Measurements from ENCODE around the gene ZCCHC4. TPM values are rescaled to one million over a fixed set of nuclear protein-coding genes. Genes with fewer than 3 reads are reported as not detected.

ZCCHC4 gene, protein sequence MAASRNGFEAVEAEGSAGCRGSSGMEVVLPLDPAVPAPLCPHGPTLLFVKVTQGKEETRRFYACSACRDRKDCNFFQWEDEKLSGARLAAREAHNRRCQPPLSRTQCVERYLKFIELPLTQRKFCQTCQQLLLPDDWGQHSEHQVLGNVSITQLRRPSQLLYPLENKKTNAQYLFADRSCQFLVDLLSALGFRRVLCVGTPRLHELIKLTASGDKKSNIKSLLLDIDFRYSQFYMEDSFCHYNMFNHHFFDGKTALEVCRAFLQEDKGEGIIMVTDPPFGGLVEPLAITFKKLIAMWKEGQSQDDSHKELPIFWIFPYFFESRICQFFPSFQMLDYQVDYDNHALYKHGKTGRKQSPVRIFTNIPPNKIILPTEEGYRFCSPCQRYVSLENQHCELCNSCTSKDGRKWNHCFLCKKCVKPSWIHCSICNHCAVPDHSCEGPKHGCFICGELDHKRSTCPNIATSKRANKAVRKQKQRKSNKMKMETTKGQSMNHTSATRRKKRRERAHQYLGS
- polyA plus RNA-seq (ENCODE audit: low read depth in 6 of 6): 10 to 100 TPM in 3 of 6 donors, 1 to 10 TPM in 2, not detected in 1; 7.0 to 14.3 (median 10.3) TPM

DNA sequence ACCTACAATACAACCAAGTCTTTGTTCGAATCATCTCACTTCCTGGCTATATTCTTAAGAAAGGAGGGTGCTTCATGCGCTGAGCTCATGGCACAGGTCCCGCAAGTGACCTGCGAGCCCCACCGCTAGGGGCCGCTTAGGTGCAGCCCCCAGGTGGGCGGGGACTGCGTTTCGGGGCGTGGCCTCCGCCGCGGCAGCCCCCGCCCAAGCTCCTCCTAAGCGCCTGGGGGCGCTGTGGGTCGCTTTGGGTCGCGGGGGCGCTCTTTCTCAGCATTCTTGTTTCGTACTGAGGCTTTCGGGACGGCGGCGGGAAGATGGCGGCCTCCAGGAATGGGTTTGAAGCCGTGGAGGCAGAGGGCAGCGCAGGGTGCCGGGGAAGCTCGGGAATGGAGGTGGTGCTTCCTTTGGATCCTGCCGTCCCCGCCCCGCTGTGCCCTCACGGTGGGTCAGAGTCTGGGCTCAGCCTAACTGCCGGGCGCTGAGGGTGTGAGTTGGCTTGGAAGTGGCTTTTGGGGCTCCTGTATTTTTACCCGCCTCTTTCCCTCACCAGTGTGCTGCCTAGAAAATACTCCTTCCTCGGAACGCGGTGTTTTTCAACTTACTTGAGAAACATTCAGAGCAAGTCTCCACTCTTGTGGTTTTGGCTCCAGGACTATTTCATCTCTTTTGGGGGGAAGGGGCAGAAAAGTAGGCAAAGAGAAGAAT is at the start of gene ZCCHC4:
ZCCHC4 (plus strand) TSS at position 279 of the 705 bp plus-strand sequence; CDS start at position 315, 36 bp downstream.
- Mint-ChIP-seq H3K4me1 (peaks cover 22 to 58% (median 47%) of the 10 kb centered on the region in 3 donors), H3K27ac (peak within 1 kb of the TSS; percentile 75 to 99 (median 96)), H3K9me3 (peaks cover 0 to 4% (median 0%) of the 10 kb centered on the region in 7 donors), H3K27me3 (no peaks in the 10 kb centered on the region), H3K36me3 (peaks cover 0 to 14% of the 10 kb centered on the region in 2 donors), H3K4me3 (peak within 1 kb of the TSS; percentile 91 to 100 (median 99))
- ATAC-seq (ENCODE audit: low read depth in 2 of 2): peak; percentile 87 to 90
- peak; percentile 91 for DNase-seq

DNA sequence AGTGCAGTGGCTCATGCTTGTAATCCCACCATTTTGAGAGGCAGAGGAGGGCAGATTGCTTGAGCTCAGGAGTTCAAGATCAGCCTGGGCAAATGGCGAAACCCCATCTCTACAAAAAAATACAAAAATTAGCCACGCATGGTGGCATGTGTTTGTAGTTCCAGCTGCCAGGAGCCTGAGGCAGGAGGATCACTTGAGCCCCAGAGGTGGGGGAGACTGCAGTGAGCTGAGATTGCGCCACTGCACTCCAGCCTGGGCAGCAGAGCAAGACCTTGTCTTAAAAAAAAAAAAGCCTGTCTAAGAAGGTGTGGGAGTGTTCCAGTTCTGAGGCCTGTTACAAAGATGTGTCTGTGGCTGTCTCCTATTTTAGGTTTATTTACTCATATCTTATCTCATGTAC is 40.7 kb upstream of the ZCCHC4 start:
- H3K27ac Mint-ChIP-seq: no peak overlapping the region
- no peak for DNase-seq
- no peak overlapping the region for H3K4me3 Mint-ChIP-seq
- H3K36me3 Mint-ChIP-seq: peaks cover 12 to 26% of the 10 kb centered on the region in 2 donors
- no peak for ATAC-seq (ENCODE audit: low read depth in 2 of 2)
- H3K27me3 Mint-ChIP-seq: no peaks in the 10 kb centered on the region
- H3K4me1 Mint-ChIP-seq: no peaks in the 10 kb centered on the region
- no peaks in the 10 kb centered on the region for H3K9me3 Mint-ChIP-seq

DNA sequence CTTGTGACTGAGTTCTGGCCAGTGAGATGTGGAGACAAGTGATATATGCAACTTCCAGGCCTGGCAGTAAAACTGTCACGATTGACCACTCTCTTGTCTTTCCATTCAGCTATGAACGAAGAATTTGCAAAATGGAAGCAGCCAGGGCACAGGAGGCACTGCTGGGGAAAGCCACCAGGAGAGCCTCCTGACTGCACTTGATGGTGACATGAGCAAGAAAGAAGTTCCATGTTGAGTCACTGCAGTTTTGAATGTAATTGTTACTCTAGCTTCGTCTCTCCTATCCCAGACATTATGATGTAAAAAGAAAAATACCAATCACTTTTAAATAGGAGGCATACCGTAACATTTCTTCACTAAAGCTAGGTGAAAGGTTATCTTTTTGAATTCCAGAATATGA is 32.4 kb upstream of the ZCCHC4 start:
- no peaks in the 10 kb centered on the region for H3K4me1 Mint-ChIP-seq
- H3K36me3 Mint-ChIP-seq: peaks cover 0 to 7% of the 10 kb centered on the region in 2 donors
- H3K27ac Mint-ChIP-seq: no peak overlapping the region
- H3K9me3 Mint-ChIP-seq: no peaks in the 10 kb centered on the region
- no peaks in the 10 kb centered on the region for H3K27me3 Mint-ChIP-seq
- DNase-seq: no peak
- H3K4me3 Mint-ChIP-seq: no peak overlapping the region
- ATAC-seq (ENCODE audit: low read depth in 2 of 2): no peak

DNA sequence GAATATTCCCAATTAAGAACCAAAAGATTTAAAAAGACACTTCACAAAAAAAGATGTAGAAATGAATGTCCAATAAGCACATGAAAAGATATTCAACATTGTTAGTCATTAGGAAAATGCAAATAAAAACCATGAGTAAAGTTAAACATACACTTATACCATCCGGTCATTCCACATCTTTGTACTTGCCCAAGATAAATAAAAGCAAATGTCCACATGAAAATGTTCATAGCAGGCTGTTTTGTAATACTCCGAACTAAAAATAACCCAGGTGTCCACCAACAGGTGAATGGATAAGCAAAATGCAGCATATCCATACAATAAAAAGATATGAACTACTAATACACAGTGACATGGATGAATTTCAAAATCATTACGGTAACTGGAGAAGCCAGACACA is 28.6 kb upstream of the ZCCHC4 start:
- ATAC-seq (ENCODE audit: low read depth in 2 of 2): no peak
- Mint-ChIP-seq H3K4me1 (no peaks in the 10 kb centered on the region), H3K27me3 (no peaks in the 10 kb centered on the region), H3K36me3 (peaks cover 7 to 11% of the 10 kb centered on the region in 2 donors), H3K9me3 (peaks cover 4 to 18% (median 14%) of the 10 kb centered on the region in 7 donors), H3K4me3 (no peak overlapping the region), H3K27ac (no peak overlapping the region)
- DNase-seq: no peak

DNA sequence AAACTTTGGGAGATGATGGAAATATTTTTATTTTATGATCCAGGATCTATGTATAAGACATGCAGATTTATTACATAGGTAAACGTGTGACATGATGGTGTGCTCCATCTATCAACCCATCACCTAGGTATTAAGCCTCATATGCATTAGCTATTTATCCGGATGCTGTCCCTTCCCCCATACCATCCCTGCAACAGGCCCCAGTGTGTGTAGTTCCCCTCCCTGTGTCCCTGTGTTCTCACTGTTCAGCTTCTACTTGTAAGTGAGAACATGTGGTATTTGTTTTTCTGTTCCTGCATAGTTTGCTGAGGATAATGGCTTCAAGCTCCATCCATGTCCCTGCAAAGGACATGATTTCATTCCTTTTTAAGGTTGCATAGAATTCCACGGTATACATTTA is 28.1 kb upstream of the ZCCHC4 start:
- peaks cover 4 to 20% (median 14%) of the 10 kb centered on the region in 7 donors for H3K9me3 Mint-ChIP-seq
- DNase-seq: no peak
- no peaks in the 10 kb centered on the region for H3K4me1 Mint-ChIP-seq
- ATAC-seq (ENCODE audit: low read depth in 2 of 2): no peak
- no peak overlapping the region for H3K4me3 Mint-ChIP-seq
- peaks cover 7 to 13% of the 10 kb centered on the region in 2 donors for H3K36me3 Mint-ChIP-seq
- no peaks in the 10 kb centered on the region for H3K27me3 Mint-ChIP-seq
- no peak overlapping the region for H3K27ac Mint-ChIP-seq

DNA sequence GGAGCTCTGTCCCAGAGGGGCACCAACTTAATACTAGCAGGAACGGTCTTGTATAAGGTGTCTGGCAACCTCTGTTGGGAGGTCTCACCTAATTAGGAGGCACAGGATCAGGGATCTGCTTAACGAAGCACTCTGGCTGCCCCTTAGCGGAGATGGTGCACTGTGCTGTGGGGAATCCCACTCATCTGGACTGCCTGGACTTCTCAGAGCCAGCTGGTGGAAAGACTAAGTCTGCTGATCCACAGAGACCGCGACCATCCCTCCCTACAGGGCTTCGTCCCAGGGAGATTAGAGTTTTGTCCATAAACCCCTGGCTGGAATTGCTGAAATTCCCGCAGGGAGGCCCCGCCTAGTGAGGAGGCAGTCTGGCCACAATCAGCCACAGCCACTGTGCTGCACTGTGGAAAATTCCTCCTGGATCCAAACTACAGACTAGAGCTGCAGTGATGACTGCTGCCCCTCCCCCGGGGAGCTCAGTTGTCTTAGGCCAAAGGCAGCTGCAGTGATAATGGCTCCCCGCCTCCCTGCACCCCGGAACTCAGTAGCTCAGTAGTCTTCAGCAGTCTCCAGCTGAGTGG is 22.0 kb upstream of the ZCCHC4 start:
- H3K4me1 Mint-ChIP-seq: no peaks in the 10 kb centered on the region
- ATAC-seq (ENCODE audit: low read depth in 2 of 2): no peak
- DNase-seq: no peak
- no peaks in the 10 kb centered on the region for H3K27me3 Mint-ChIP-seq
- H3K27ac Mint-ChIP-seq: no peak overlapping the region
- H3K9me3 Mint-ChIP-seq: peaks cover 4 to 20% (median 14%) of the 10 kb centered on the region in 7 donors
- peaks cover 7 to 13% of the 10 kb centered on the region in 2 donors for H3K36me3 Mint-ChIP-seq
- no peak overlapping the region for H3K4me3 Mint-ChIP-seq

DNA sequence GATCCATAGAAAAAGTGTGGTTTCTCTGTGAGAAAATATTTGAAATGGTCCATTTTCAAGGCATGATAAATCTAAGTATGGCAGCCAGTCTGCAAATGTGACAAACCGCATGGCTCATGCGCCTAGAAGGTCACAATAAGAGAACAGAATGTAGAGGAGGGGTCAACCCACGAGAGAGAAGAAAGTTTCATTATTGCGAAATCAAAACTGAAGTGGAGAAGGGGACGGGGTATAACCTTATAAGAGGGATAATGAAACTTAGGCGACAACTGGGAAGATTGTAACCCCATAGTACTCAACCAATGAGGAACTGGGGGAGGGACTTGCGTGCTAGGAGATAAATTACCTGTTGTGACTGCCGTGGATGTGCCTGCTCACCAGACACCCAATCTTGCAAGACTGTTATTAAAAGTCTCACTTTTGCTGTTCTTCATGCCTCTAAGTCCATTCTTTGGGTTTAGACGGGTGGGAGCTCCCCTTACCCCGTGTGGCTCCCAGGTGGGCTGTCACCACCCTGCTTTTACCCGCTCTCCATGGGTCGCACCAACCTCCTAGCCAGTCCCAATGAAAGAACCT is 21.3 kb upstream of the ZCCHC4 start:
- Mint-ChIP-seq H3K36me3 (peaks cover 7 to 13% of the 10 kb centered on the region in 2 donors), H3K4me3 (no peak overlapping the region), H3K27ac (no peak overlapping the region), H3K4me1 (no peaks in the 10 kb centered on the region), H3K9me3 (peaks cover 4 to 20% (median 14%) of the 10 kb centered on the region in 7 donors), H3K27me3 (no peaks in the 10 kb centered on the region)
- ATAC-seq (ENCODE audit: low read depth in 2 of 2): no peak
- DNase-seq: no peak

DNA sequence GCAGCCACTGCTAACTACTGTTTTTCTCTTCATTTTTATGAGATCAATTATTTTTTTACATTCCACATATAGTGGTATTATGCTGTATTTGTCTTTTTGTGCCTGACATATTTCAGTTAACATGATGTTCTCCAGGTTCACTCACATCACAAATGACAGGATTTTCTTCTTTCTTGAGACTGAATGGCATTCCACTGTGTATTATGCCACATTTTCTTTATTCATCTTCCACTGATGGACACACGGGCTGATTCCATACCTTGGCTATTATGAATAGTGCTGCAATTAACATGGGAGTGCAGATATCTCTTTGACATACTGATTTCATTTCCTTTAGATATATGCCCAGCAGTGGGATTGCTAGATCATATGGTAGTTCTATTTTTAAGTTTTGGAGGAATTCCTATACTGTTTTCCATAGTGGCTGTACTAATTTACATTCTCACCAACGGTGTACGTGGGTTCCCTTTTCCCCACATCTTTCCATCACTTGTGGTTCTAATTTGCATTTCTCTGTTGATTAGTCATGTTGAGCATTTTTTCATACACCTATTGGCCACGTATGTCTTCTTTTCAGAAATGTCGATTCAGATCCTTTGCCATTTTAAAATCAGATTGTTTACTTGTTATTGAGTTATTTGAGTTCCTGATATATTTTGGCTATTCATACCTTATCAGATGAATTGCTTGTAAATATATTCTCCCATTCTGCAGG is 14.9 kb upstream of the ZCCHC4 start:
- H3K4me1 Mint-ChIP-seq: no peaks in the 10 kb centered on the region
- H3K27me3 Mint-ChIP-seq: peaks cover 0 to 9% (median 4%) of the 10 kb centered on the region in 3 donors
- DNase-seq: no peak
- H3K27ac Mint-ChIP-seq: no peak overlapping the region
- H3K4me3 Mint-ChIP-seq: no peak overlapping the region
- H3K9me3 Mint-ChIP-seq: no peaks in the 10 kb centered on the region
- ATAC-seq (ENCODE audit: low read depth in 2 of 2): no peak
- no peaks in the 10 kb centered on the region for H3K36me3 Mint-ChIP-seq

DNA sequence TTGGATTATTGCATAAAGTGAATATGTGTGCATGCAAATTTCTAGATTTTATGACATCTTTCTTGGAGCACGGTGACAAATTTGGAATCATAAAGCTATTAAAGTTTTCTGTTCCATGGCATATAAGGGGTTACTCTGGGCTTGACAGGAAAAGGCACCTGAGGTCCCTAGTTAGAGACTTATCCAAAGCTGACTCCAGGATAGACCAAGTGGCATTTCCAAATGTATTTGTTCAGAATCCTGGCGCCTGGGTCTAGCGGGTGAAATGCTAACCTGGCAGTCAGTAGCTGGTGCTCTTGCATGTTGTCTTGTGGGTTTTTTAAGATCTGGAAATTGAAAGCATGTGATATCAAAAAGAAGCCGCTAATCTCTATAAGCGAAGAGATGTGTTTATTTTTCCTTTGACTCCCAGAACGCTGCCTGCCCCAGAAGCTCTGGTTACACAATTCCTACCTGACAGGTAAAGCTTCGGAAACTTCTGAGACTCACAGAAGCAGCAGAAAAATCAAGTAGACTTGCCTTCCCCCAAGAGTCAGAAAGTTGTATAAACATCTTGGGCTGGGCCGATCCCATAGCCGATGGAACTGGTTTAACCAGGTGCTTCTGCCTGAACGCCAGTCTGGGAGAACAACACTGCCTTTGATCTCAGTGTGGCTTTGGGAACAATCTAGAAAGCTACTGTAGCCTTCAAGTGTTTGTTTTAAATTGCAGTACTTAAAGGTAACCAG is 12.9 kb upstream of the ZCCHC4 start:
- Mint-ChIP-seq H3K9me3 (no peaks in the 10 kb centered on the region), H3K27ac (no peak overlapping the region), H3K36me3 (no peaks in the 10 kb centered on the region), H3K27me3 (peaks cover 0 to 19% (median 7%) of the 10 kb centered on the region in 3 donors), H3K4me1 (no peaks in the 10 kb centered on the region), H3K4me3 (no peak overlapping the region)
- DNase-seq (no peak), ATAC-seq (ENCODE audit: low read depth in 2 of 2) (no peak)

DNA sequence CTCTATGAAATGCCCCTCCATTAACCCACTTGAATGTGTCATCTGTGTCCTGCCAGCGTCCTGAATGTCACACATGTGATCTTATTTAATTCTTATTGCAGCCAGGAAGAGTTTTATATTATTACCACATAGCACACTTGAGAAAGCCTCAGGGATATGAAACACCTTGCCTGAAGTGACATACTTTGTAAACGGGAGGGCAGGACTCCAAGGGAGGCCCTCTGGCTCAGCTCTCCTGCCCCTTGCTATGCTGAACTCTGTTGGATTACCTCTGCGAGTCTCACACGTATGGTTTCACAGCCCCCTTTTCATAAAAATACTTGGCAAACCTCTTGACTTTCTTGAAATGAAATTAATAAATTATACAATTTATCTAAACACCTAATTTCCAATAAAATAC is 11.1 kb upstream of the ZCCHC4 start:
- peak overlapping the region in 1 of 6 donors; percentile 27 for H3K27ac Mint-ChIP-seq
- DNase-seq: no peak
- no peak for ATAC-seq (ENCODE audit: low read depth in 2 of 2)
- H3K4me3 Mint-ChIP-seq: no peak overlapping the region
- no peaks in the 10 kb centered on the region for H3K4me1 Mint-ChIP-seq
- H3K36me3 Mint-ChIP-seq: no peaks in the 10 kb centered on the region
- peaks cover 0 to 23% (median 9%) of the 10 kb centered on the region in 3 donors for H3K27me3 Mint-ChIP-seq
- no peaks in the 10 kb centered on the region for H3K9me3 Mint-ChIP-seq

DNA sequence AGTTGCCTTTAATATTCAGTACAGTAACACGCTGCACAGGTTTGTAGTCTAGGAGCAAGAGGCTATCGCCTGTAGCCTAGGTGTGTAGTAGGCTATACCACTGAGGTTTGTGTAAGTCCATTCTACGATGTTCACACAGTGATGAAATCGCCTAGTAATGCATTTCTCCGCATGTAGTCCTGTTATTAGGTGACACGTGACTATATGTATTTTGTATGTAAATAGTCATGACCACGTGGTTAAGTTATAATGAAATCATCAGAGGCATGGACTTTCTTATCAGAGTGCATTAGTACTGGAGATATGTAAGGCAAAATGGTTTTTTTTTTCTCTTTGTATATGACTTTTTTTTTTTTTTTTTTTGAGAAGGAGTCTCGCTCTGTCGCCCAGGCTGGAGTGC is 9.9 kb upstream of the ZCCHC4 start:
- peaks cover 0 to 23% (median 9%) of the 10 kb centered on the region in 3 donors for H3K27me3 Mint-ChIP-seq
- no peaks in the 10 kb centered on the region for H3K36me3 Mint-ChIP-seq
- ATAC-seq (ENCODE audit: low read depth in 2 of 2) (no peak), DNase-seq (no peak)
- H3K9me3 Mint-ChIP-seq: no peaks in the 10 kb centered on the region
- H3K27ac Mint-ChIP-seq: no peak overlapping the region
- no peaks in the 10 kb centered on the region for H3K4me1 Mint-ChIP-seq
- H3K4me3 Mint-ChIP-seq: no peak overlapping the region

DNA sequence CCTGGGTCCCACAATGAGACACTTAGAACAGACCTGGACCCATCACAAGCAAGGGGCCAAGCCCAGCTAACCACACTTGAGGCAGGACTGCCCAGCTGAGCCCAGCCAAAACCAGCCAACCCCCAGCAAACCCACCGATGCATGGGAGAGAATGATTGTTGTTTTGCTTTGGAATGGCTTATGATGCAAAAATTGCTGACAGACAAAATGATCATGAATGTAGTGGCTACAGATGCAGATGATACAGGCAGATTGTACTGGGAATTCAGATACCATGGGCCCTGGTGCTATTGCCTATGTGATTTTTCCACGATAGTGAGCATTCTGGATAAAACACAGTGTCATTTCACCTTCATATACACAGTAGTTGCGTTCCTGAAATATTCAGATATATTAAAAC is 9.0 kb upstream of the ZCCHC4 start:
- Mint-ChIP-seq H3K9me3 (peaks cover 0 to 3% (median 0%) of the 10 kb centered on the region in 7 donors), H3K36me3 (no peaks in the 10 kb centered on the region), H3K4me3 (no peak overlapping the region), H3K4me1 (peaks cover 4 to 9% (median 9%) of the 10 kb centered on the region in 3 donors), H3K27me3 (peaks cover 0 to 23% (median 9%) of the 10 kb centered on the region in 3 donors), H3K27ac (no peak overlapping the region)
- ATAC-seq (ENCODE audit: low read depth in 2 of 2) (no peak), DNase-seq (no peak)

All from naive B cell (primary cell).